Liver (tissue), 9 donors: Measurements from ENCODE around the gene PKDREJ. TPM values are rescaled to one million over a fixed set of nuclear protein-coding genes. Genes with fewer than 3 reads are reported as not detected.

Experiments used
- DNase-seq: peaks from one replicate; pipeline ENCODE4 v3.0.0-alpha.2; 2017; ENCODE audit warnings: low spot score
- H3K27ac ChIP-seq, 2 donors: one replicate each; pipeline ENCODE4 v1.7.0; 2013; ENCODE audit warnings: inconsistent platforms in 2 of 2, low read length in 2 of 2, control low read depth in 1 of 2, low read depth in 1 of 2, mild to moderate bottlenecking in 1 of 2
- H3K27me3 ChIP-seq, 4 donors: one replicate each; pipeline versions ENCODE4 v1.6.1 to v1.7.0; 2013; ENCODE audit warnings: low read length in 3 of 4, inconsistent platforms in 1 of 4, mild to moderate bottlenecking in 1 of 4, moderate library complexity in 1 of 4; ENCODE audit not compliant: control insufficient read depth in 4 of 4, insufficient read depth in 4 of 4
- H3K36me3 ChIP-seq, 4 donors: one replicate each; pipeline versions ENCODE4 v1.6.1 to v1.7.0; 2013; ENCODE audit warnings: low read length in 3 of 4, mild to moderate bottlenecking in 3 of 4, low read depth in 1 of 4, moderate library complexity in 1 of 4; ENCODE audit not compliant: control insufficient read depth in 4 of 4, insufficient read depth in 3 of 4
- H3K4me1 ChIP-seq, 4 donors: one replicate each; pipeline versions ENCODE4 v1.6.1 to v1.7.0; 2013; ENCODE audit warnings: low read length in 3 of 4, mild to moderate bottlenecking in 3 of 4, moderate library complexity in 1 of 4; ENCODE audit not compliant: control insufficient read depth in 4 of 4, insufficient read depth in 4 of 4
- H3K4me3 ChIP-seq, 3 donors: one replicate each; pipeline versions ENCODE4 v1.6.1 to v1.7.0; 2013; ENCODE audit warnings: low read length in 3 of 3, control low read depth in 1 of 3, low read depth in 1 of 3, mild to moderate bottlenecking in 1 of 3
- H3K9ac ChIP-seq, 2 donors: one replicate each; pipeline ENCODE4 v1.7.0; 2013; ENCODE audit warnings: low read length in 2 of 2, mild to moderate bottlenecking in 2 of 2, moderate library complexity in 2 of 2, control low read depth in 1 of 2, low read depth in 1 of 2
- H3K9me3 ChIP-seq, 4 donors: one replicate each; pipeline versions ENCODE4 v1.6.1 to v1.7.0; 2013; ENCODE audit warnings: low read length in 3 of 4; ENCODE audit not compliant: control insufficient read depth in 4 of 4
- CTCF ChIP-seq: fragments of 150-350 bp; IDR thresholded peaks from 2 replicates; pipeline ENCODE4 v1.5.1; 2017; ENCODE audit warnings: improper control_type of control experiment, low read depth, low read length; ENCODE audit not compliant: missing input control
- FOXA1 ChIP-seq: IDR thresholded peaks from 2 replicates; pipeline ENCODE4 v1.6.1; 2016; ENCODE audit warnings: antibody characterized with exemption
- FOXA2 ChIP-seq: IDR thresholded peaks from 2 replicates; pipeline ENCODE4 v1.6.1; 2016; ENCODE audit warnings: antibody characterized with exemption
- GABPA ChIP-seq, 2 donors: IDR thresholded peaks in 1 of 2; conservative IDR thresholded peaks in 1 of 2; 2 replicates each; pipeline ENCODE4 v1.6.1; 2016; ENCODE audit warnings: antibody characterized with exemption in 2 of 2, mild to moderate bottlenecking in 1 of 2, moderate library complexity in 1 of 2
- HNF4A ChIP-seq, 2 donors: conservative IDR thresholded peaks; 2 replicates each; pipeline ENCODE4 v1.6.1; 2016; ENCODE audit warnings: antibody characterized with exemption in 2 of 2, mild to moderate bottlenecking in 2 of 2
- HNF4G ChIP-seq: IDR thresholded peaks from 2 replicates; pipeline ENCODE4 v1.6.1; 2016; ENCODE audit warnings: antibody characterized with exemption
- JUND ChIP-seq, 2 donors: IDR thresholded peaks; 2 replicates each; pipeline ENCODE4 v1.6.1; 2016; ENCODE audit warnings: antibody characterized with exemption in 2 of 2
- MAX ChIP-seq: IDR thresholded peaks from 2 replicates; pipeline ENCODE4 v1.6.1; 2016; ENCODE audit warnings: antibody characterized with exemption
- NR2F2 ChIP-seq: IDR thresholded peaks from 2 replicates; pipeline ENCODE4 v1.6.1; 2016; ENCODE audit warnings: antibody characterized with exemption
- RAD21 ChIP-seq, 2 donors: IDR thresholded peaks; 2 replicates each; pipeline ENCODE4 v1.6.1; 2016; ENCODE audit warnings: antibody characterized with exemption in 2 of 2, mild to moderate bottlenecking in 2 of 2
- REST ChIP-seq: IDR thresholded peaks from 2 replicates; pipeline ENCODE4 v1.6.1; 2016; ENCODE audit warnings: antibody characterized with exemption, mild to moderate bottlenecking
- RXRA ChIP-seq, 2 donors: IDR thresholded peaks; 2 replicates each; pipeline ENCODE4 v1.6.1; 2017 to 2018; ENCODE audit warnings: antibody characterized with exemption in 2 of 2, mild to moderate bottlenecking in 1 of 2
- SP1 ChIP-seq: IDR thresholded peaks from 2 replicates; pipeline ENCODE4 v1.6.1; 2018; ENCODE audit warnings: antibody characterized with exemption, mild to moderate bottlenecking
- TAF1 ChIP-seq: conservative IDR thresholded peaks from 2 replicates; pipeline ENCODE4 v1.6.1; 2016; ENCODE audit warnings: antibody characterized with exemption, mild to moderate bottlenecking
- YY1 ChIP-seq: IDR thresholded peaks from 2 replicates; pipeline ENCODE4 v1.6.1; 2016; ENCODE audit warnings: antibody characterized with exemption, mild to moderate bottlenecking
- WGBS: extraction: QIAGEN DNeasy Blood & Tissue Kit; methylation state at CpG from one replicate; pipeline ENCODE4 v1.1.7; 2013; 5-methylcytosine and 5-hydroxymethylcytosine counted together
- polyA plus RNA-seq, 2 donors: library from polyadenylated mRNA; stranded (reverse) in 1 of 2; unstranded in 1 of 2; fragments of 200-250 nt in 1 of 2; fragments of >200 nt in 1 of 2; fragmentation: Nextera tagmentation in 1 of 2; extraction: Ambion mirVana in 1 of 2; gene quantifications; one replicate each; pipeline versions ENCODE4 v1.2.1 to v1.2.3, GENCODE V29; 2013 to 2015
- total RNA-seq, 2 donors: library from RNA; depleted of rRNA; stranded (reverse); fragments of >200 nt; gene quantifications; one replicate each; pipeline ENCODE4 v1.2.3, GENCODE V29; 2014
- TF ChIP-seq, protein P1 (sequence below): IDR thresholded peaks from 2 replicates; pipeline ENCODE4 v1.6.1; 2016; ENCODE audit warnings: antibody characterized with exemption
- TF ChIP-seq, protein P2 (sequence below): IDR thresholded peaks from 2 replicates; pipeline ENCODE4 v1.6.1; 2016; ENCODE audit warnings: antibody characterized with exemption
- donor health status: healthy.
- donor health status: healthy.
- donor health status: healthy.
- donor health status: healthy.
- donor health status: healthy.

Gene PKDREJ
- total and polyA plus RNA-seq, 4 donors: under 0.01 to 0.05 (median 0.02) TPM

DNA sequence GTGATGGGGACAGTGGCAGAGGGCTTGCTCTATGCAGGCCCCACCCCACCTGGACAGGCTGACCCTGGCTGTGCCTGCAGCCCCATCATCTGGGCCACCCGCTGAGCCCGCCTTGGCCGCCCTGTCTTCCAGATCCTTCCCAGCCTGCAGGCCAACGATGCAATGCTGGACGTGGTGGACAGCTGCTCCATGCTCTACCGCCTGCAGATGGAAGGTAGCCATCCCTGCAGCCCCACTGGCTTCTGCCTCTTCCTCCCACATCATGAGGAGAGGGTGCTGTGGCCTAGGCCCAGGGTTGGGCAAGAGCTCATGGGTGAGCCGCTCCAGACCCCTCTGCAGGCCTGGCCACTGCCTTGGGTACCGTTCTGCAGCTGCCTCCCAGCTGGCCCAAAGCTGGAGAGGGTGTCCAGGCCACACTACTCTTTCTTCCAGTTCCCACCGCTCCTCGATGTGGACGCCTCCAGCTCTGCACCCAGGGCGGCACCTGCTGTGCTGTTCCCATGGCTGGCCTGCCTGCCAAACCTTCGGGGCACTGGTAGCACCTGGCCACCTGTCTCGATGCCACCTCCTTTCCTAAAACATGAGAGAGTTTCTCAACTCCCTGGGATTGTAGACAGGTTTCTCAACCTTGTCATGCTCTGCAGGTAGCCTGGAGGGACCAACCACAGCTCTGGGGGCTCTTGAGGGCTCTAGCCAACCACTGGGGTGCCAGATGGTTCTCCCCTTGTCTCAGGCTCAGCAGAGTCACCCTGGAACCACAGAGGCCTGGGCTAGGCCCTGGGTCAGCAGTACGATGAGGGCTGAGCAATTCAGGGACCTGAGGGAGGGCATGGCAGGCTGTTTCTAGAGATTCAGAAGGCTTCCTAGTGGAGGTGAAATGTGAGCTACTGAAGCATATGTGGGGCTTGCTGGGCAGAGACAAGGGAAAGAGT, 24.1 kb upstream of the PKDREJ start:
- Histone ChIP-seq H3K27ac (peak overlapping the region; percentile 13 to 39), H3K9me3 (no peaks in the 10 kb centered on the region), H3K4me3 (no peak overlapping the region), H3K9ac (no peak overlapping the region), H3K27me3 (no peaks in the 10 kb centered on the region), H3K4me1 (peaks cover 0 to 4% (median 2%) of the 10 kb centered on the region in 4 donors), H3K36me3 (peaks cover 39 to 88% (median 71%) of the 10 kb centered on the region in 4 donors)
- no peak for TF ChIP-seq HNF4G
- no peak for TF ChIP-seq NR2F2
- no peak for TF ChIP-seq FOXA1
- TF ChIP-seq SP1: no peak
- TF ChIP-seq JUND (IDR thresholded peaks at IDR 0.05): no peak
- TF ChIP-seq CTCF: no peak
- no peak for TF ChIP-seq RXRA (IDR thresholded peaks at IDR 0.05)
- no peak for TF ChIP-seq FOXA2
- no peak for TF ChIP-seq MAX
- TF ChIP-seq GABPA (IDR thresholded peaks at IDR 0.05 in 1 of 2, conservative IDR thresholded peaks at IDR 0.05 in 1 of 2): no peak
- WGBS: 95% methylated on average over 15 of the region's 15 CpGs
- DNase-seq: no peak

DNA sequence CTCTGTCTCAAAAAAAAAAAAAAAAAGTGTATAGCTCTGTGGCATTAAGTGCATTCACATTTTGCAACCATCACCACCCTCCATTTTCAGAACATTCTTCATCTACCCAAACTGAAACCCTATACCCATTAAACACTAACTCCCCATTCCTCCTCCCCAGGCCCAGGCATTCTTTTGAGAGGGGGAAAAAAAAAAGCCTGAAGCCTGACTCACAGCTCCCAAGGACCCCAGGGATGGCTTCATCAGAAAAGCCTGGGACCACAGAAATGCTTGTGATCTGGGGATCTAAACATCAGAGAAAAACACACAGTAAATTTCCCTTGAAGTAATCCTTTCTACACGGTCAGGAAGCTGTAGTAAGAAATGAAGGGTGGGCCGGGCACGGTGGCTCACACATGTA, 22.9 kb upstream of the PKDREJ start:
- DNase-seq: no peak
- 99% methylated on average over 3 of the region's 3 CpGs for WGBS
- Histone ChIP-seq H3K4me1 (peaks cover 0 to 4% (median 2%) of the 10 kb centered on the region in 4 donors), H3K27ac (no peak overlapping the region), H3K9ac (no peak overlapping the region), H3K4me3 (no peak overlapping the region), H3K9me3 (no peaks in the 10 kb centered on the region), H3K27me3 (no peaks in the 10 kb centered on the region), H3K36me3 (peaks cover 42 to 94% (median 76%) of the 10 kb centered on the region in 4 donors)
- TF ChIP-seq MAX: no peak
- TF ChIP-seq RXRA (IDR thresholded peaks at IDR 0.05): no peak
- TF ChIP-seq, protein P1, sequence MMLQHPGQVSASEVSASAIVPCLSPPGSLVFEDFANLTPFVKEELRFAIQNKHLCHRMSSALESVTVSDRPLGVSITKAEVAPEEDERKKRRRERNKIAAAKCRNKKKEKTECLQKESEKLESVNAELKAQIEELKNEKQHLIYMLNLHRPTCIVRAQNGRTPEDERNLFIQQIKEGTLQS: no peak
- no peak for TF ChIP-seq REST
- no peak for TF ChIP-seq HNF4G
- no peak for TF ChIP-seq SP1
- TF ChIP-seq JUND (IDR thresholded peaks at IDR 0.05): no peak
- no peak for TF ChIP-seq CTCF
- TF ChIP-seq HNF4A (conservative IDR thresholded peaks at IDR 0.05): no peak
- TF ChIP-seq TAF1: no peak
- TF ChIP-seq NR2F2: no peak
- no peak for TF ChIP-seq FOXA2
- TF ChIP-seq, protein P2, sequence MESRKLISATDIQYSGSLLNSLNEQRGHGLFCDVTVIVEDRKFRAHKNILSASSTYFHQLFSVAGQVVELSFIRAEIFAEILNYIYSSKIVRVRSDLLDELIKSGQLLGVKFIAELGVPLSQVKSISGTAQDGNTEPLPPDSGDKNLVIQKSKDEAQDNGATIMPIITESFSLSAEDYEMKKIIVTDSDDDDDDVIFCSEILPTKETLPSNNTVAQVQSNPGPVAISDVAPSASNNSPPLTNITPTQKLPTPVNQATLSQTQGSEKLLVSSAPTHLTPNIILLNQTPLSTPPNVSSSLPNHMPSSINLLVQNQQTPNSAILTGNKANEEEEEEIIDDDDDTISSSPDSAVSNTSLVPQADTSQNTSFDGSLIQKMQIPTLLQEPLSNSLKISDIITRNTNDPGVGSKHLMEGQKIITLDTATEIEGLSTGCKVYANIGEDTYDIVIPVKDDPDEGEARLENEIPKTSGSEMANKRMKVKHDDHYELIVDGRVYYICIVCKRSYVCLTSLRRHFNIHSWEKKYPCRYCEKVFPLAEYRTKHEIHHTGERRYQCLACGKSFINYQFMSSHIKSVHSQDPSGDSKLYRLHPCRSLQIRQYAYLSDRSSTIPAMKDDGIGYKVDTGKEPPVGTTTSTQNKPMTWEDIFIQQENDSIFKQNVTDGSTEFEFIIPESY: no peak
- TF ChIP-seq RAD21 (IDR thresholded peaks at IDR 0.05): no peak
- no peak for TF ChIP-seq YY1
- no peak for TF ChIP-seq FOXA1
